ENCODE measurements around the gene VIPR1.

Gene VIPR1

DNA sequence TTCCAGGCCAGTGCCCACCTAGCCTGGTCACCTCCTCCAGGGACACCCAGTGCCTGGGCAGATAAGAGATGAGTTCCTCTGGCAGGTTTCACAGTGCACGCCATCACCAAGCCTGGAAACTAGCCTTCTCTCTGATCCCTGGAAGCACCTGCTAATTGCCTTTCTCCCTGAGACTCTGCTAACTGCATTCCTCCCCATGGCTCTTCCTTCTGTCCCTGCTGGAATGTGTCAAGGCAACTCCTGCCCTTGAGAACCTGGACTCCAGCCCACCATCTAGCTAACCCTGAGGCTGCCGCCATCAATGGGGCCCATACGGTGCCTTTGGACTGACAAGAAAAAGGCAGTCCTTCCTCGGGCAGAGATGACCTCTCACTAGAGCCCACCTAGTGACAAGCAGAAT is 18.5 kb downstream of the VIPR1 start:
- DNase-seq = no peak
- Histone ChIP-seq H3F3A (ENCODE audit: insufficient read depth, low read length) (no peaks in the 10 kb centered on the region), H3K4me2 (ENCODE audit: low read depth, low read length) (no peak overlapping the region), H3K36me3 (replicated peaks; ENCODE audit: insufficient read depth, low read length) (no peaks in the 10 kb centered on the region), H3K4me3 (ENCODE audit: low read length) (no peak overlapping the region), H3K27me3 (replicated peaks; ENCODE audit: insufficient read depth, low read length) (no peaks in the 10 kb centered on the region), H2AFZ (ENCODE audit: low read length) (no peak overlapping the region), H3K9ac (ENCODE audit: low read length) (no peak overlapping the region), H3K79me2 (ENCODE audit: low read length) (no peaks in the 10 kb centered on the region), H4K20me1 (ENCODE audit: insufficient read depth, low read length) (no peaks in the 10 kb centered on the region), H3K27ac (ENCODE audit: low read length) (no peak overlapping the region), H3K9me3 (replicated peaks; ENCODE audit: insufficient read depth, low read length) (no peaks in the 10 kb centered on the region), H3K9me2 (replicated peaks; ENCODE audit: insufficient read depth, low read length) (no peaks in the 10 kb centered on the region), H3K4me1 (ENCODE audit: low read length) (no peaks in the 10 kb centered on the region)
- TF ChIP-seq, protein P1, sequence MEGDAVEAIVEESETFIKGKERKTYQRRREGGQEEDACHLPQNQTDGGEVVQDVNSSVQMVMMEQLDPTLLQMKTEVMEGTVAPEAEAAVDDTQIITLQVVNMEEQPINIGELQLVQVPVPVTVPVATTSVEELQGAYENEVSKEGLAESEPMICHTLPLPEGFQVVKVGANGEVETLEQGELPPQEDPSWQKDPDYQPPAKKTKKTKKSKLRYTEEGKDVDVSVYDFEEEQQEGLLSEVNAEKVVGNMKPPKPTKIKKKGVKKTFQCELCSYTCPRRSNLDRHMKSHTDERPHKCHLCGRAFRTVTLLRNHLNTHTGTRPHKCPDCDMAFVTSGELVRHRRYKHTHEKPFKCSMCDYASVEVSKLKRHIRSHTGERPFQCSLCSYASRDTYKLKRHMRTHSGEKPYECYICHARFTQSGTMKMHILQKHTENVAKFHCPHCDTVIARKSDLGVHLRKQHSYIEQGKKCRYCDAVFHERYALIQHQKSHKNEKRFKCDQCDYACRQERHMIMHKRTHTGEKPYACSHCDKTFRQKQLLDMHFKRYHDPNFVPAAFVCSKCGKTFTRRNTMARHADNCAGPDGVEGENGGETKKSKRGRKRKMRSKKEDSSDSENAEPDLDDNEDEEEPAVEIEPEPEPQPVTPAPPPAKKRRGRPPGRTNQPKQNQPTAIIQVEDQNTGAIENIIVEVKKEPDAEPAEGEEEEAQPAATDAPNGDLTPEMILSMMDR (IDR thresholded peaks at IDR 0.05; ENCODE audit: low read length) = no peak
- TF ChIP-seq EZH2phosphoT487 (IDR thresholded peaks at IDR 0.05; ENCODE audit: low read length) (no peak), EZH2 (optimal IDR thresholded peaks at IDR 0.05; ENCODE audit: low read depth, low read length) (no peak)

DNA sequence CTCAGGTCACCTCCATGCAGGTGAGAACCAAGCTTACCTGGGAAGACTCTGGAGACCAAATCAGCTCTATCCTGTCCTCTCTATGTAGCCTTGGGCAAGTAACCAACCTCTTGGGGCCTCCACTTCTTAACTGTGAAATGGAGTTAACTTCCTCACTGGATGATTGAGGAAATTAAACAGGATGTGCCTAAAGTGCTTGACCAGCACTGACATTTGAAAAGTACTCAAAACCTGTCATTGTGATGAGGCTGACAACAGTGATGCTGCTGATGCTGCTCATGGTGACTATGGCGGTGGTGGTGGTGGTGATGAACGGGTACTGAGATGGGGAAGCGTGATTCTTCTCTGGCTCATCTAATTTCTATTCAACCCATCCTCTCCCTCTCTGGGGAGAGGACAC is 22.3 kb downstream of the VIPR1 start:
- no peak overlapping the region for H3K27ac ChIP-seq (ENCODE audit: low read length)
- H2AFZ ChIP-seq (ENCODE audit: low read length) = no peak overlapping the region
- H3K4me2 ChIP-seq (ENCODE audit: low read depth, low read length) = no peak overlapping the region
- H3F3A ChIP-seq (ENCODE audit: insufficient read depth, low read length) = no peaks in the 10 kb centered on the region
- no peaks in the 10 kb centered on the region for H3K79me2 ChIP-seq (ENCODE audit: low read length)
- H3K9me3 ChIP-seq (replicated peaks; ENCODE audit: insufficient read depth, low read length) = no peaks in the 10 kb centered on the region
- no peak for DNase-seq
- no peak overlapping the region for H3K9ac ChIP-seq (ENCODE audit: low read length)
- TF ChIP-seq, protein P1 (IDR thresholded peaks at IDR 0.05; ENCODE audit: low read length) = no peak
- no peak for TF ChIP-seq EZH2 (optimal IDR thresholded peaks at IDR 0.05; ENCODE audit: low read depth, low read length)
- TF ChIP-seq EZH2phosphoT487 (IDR thresholded peaks at IDR 0.05; ENCODE audit: low read length) = no peak
- no peaks in the 10 kb centered on the region for H3K4me1 ChIP-seq (ENCODE audit: low read length)
- no peaks in the 10 kb centered on the region for H3K27me3 ChIP-seq (replicated peaks; ENCODE audit: insufficient read depth, low read length)
- H4K20me1 ChIP-seq (ENCODE audit: insufficient read depth, low read length) = no peaks in the 10 kb centered on the region
- no peak overlapping the region for H3K4me3 ChIP-seq (ENCODE audit: low read length)
- no peaks in the 10 kb centered on the region for H3K9me2 ChIP-seq (replicated peaks; ENCODE audit: insufficient read depth, low read length)
- H3K36me3 ChIP-seq (replicated peaks; ENCODE audit: insufficient read depth, low read length) = no peaks in the 10 kb centered on the region

DNA sequence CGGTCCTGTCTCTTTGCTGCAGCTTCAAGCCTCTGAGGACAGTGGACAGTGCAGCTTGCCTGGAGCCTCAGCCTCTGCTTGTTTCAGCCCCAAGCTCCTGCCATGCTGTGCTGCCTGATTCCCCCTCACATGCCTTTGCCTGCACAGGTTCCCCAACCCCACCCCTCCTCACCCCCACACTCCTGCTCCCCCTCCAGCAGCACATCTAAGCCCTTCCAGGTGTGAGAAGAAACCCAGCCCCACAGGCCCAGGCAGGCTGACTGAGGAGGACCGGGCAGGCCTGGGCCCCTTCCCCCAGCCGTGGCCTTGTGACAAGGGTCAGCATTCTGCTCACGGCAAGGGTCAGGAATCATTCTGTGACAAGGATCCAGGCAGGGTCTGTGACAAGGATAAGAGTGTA is 22.8 kb downstream of the VIPR1 start:
- no peak overlapping the region for H3K4me2 ChIP-seq (ENCODE audit: low read depth, low read length)
- no peaks in the 10 kb centered on the region for H4K20me1 ChIP-seq (ENCODE audit: insufficient read depth, low read length)
- DNase-seq = no peak
- H3K4me1 ChIP-seq (ENCODE audit: low read length) = no peaks in the 10 kb centered on the region
- H3K36me3 ChIP-seq (replicated peaks; ENCODE audit: insufficient read depth, low read length) = no peaks in the 10 kb centered on the region
- no peak overlapping the region for H3K27ac ChIP-seq (ENCODE audit: low read length)
- no peaks in the 10 kb centered on the region for H3F3A ChIP-seq (ENCODE audit: insufficient read depth, low read length)
- H3K27me3 ChIP-seq (replicated peaks; ENCODE audit: insufficient read depth, low read length) = no peaks in the 10 kb centered on the region
- no peak overlapping the region for H2AFZ ChIP-seq (ENCODE audit: low read length)
- no peaks in the 10 kb centered on the region for H3K9me3 ChIP-seq (replicated peaks; ENCODE audit: insufficient read depth, low read length)
- H3K4me3 ChIP-seq (ENCODE audit: low read length) = no peak overlapping the region
- H3K9me2 ChIP-seq (replicated peaks; ENCODE audit: insufficient read depth, low read length) = no peaks in the 10 kb centered on the region
- H3K79me2 ChIP-seq (ENCODE audit: low read length) = no peaks in the 10 kb centered on the region
- no peak overlapping the region for H3K9ac ChIP-seq (ENCODE audit: low read length)
- TF ChIP-seq EZH2 (optimal IDR thresholded peaks at IDR 0.05; ENCODE audit: low read depth, low read length) (no peak), EZH2phosphoT487 (IDR thresholded peaks at IDR 0.05; ENCODE audit: low read length) (no peak)
- TF ChIP-seq, protein P1 (IDR thresholded peaks at IDR 0.05; ENCODE audit: low read length) = no peak
